ENCODE measurements around the gene NR0B2.

Gene NR0B2

GRCh38 chr1:26913754-26914619, at the start of gene NR0B2:
Gene NR0B2, minus strand, starts transcription at chr1:26913975. Its CDS starts 35 bp downstream, at chr1:26913940.
- no peak within 1 kb of the TSS for H3K4me3 ChIP-seq (ENCODE audit: control insufficient read depth, low read depth, low read length)
- no peak for TF ChIP-seq CTCF (conservative IDR thresholded peaks at IDR 0.05; ENCODE audit: control insufficient read depth, insufficient read depth, low read depth, low read length)
- no peak for DNase-seq (ENCODE audit: low read depth)

- peak; percentile 97 for DNase-seq (ENCODE audit: low read depth)
- H3K4me3 ChIP-seq (ENCODE audit: control insufficient read depth, low read depth, low read length) = no peak overlapping the region
- no peak for TF ChIP-seq CTCF (conservative IDR thresholded peaks at IDR 0.05; ENCODE audit: control insufficient read depth, insufficient read depth, low read depth, low read length)
These were observed 48.1 kb upstream of the NR0B2 start for GRCh38 chr1:26961826-26962225.

GRCh38 chr1:26960625-26960966, 46.8 kb upstream of the NR0B2 start:
- H3K4me3 ChIP-seq (ENCODE audit: control insufficient read depth, low read depth, low read length) = no peak overlapping the region
- DNase-seq (ENCODE audit: low read depth) = no peak
- no peak for TF ChIP-seq CTCF (conservative IDR thresholded peaks at IDR 0.05; ENCODE audit: control insufficient read depth, insufficient read depth, low read depth, low read length)

GRCh38 chr1:26959722-26960624, 46.2 kb upstream of the NR0B2 start, which contains the start of gene KDF1:
Gene KDF1, minus strand, starts transcription at chr1:26960468. Its CDS starts 8,088 bp downstream, at chr1:26952380.
- no peak for TF ChIP-seq CTCF (conservative IDR thresholded peaks at IDR 0.05; ENCODE audit: control insufficient read depth, insufficient read depth, low read depth, low read length)
- H3K4me3 ChIP-seq (ENCODE audit: control insufficient read depth, low read depth, low read length) = peak within 1 kb of the TSS; percentile 36
- no peak for DNase-seq (ENCODE audit: low read depth)

- H3K4me3 ChIP-seq (ENCODE audit: control insufficient read depth, low read depth, low read length) = no peak overlapping the region
- no peak for TF ChIP-seq CTCF (conservative IDR thresholded peaks at IDR 0.05; ENCODE audit: control insufficient read depth, insufficient read depth, low read depth, low read length)
- DNase-seq (ENCODE audit: low read depth) = no peak
These were observed 45.5 kb upstream of the NR0B2 start for GRCh38 chr1:26959270-26959669.

GRCh38 chr1:26957306-26957705, 43.5 kb upstream of the NR0B2 start:
- no peak overlapping the region for H3K4me3 ChIP-seq (ENCODE audit: control insufficient read depth, low read depth, low read length)
- no peak for DNase-seq (ENCODE audit: low read depth)
- no peak for TF ChIP-seq CTCF (conservative IDR thresholded peaks at IDR 0.05; ENCODE audit: control insufficient read depth, insufficient read depth, low read depth, low read length)

Data from fibroblast of mammary gland (primary cell).